GM18505 (cell line): ENCODE measurements around the gene DOK5.
"Not testable (repeated sequence)": the region's sequence is repeated elsewhere in the genome, so short reads cannot be mapped to it uniquely, and the experiment has no call there.

Experiments used
- ATAC-seq: cut with Tn5 transposase; IDR thresholded peaks from one replicate; pipeline ENCODE4 v1.9.1; 2021; ENCODE audit not compliant: unreplicated experiment
- POLR2A ChIP-seq: IDR thresholded peaks from 4 replicates; pipeline ENCODE4 v1.6.1; 2011; ENCODE audit warnings: borderline replicate concordance; ENCODE audit not compliant: insufficient read depth, insufficient read length; ENCODE audit errors: extremely low read depth

Gene DOK5

GRCh38 chr20:54475334-54476168, at the start of gene DOK5:
Gene DOK5 (plus strand): TSS chr20:54475593. CDS start chr20:54475947, 354 bp downstream.
- ATAC-seq, result no peak

GRCh38 chr20:54429364-54429763, 46.0 kb upstream of the DOK5 start:
- ATAC-seq, result no peak
- no peak for TF ChIP-seq POLR2A

More at GRCh38 chr20:54475334-54476168, at the start of gene DOK5:
- no peak for TF ChIP-seq POLR2A

GRCh38 chr20:54431156-54431944, 44.0 kb upstream of the DOK5 start:
- TF ChIP-seq POLR2A, result no peak
- no peak for ATAC-seq

GRCh38 chr20:54432966-54433365, 42.4 kb upstream of the DOK5 start:
- no peak for TF ChIP-seq POLR2A
- no peak for ATAC-seq

GRCh38 chr20:54433636-54434035, 41.8 kb upstream of the DOK5 start:
- TF ChIP-seq POLR2A, result no peak
- ATAC-seq, result no peak

- ATAC-seq, result no peak
- TF ChIP-seq POLR2A, result no peak
Measured at GRCh38 chr20:54434196-54434595, 41.2 kb upstream of the DOK5 start.

- no peak for TF ChIP-seq POLR2A
- ATAC-seq, result no peak
Measured at GRCh38 chr20:54435015-54435414, 40.4 kb upstream of the DOK5 start.

- ATAC-seq, result not testable (repeated sequence)
Measured at GRCh38 chr20:54436410-54436809, 39.0 kb upstream of the DOK5 start.

- TF ChIP-seq POLR2A, result no peak
- no peak for ATAC-seq
Measured at GRCh38 chr20:54438166-54438565, 37.2 kb upstream of the DOK5 start.

GRCh38 chr20:54450207-54450606, 25.2 kb upstream of the DOK5 start:
- TF ChIP-seq POLR2A, result no peak
- ATAC-seq, result no peak

GRCh38 chr20:54451171-54451570, 24.2 kb upstream of the DOK5 start:
- TF ChIP-seq POLR2A, result no peak
- no peak for ATAC-seq

GRCh38 chr20:54452277-54452676, 23.1 kb upstream of the DOK5 start:
- TF ChIP-seq POLR2A, result no peak
- no peak for ATAC-seq

- no peak for TF ChIP-seq POLR2A
- ATAC-seq, result no peak
Measured at GRCh38 chr20:54454982-54455381, 20.4 kb upstream of the DOK5 start.

- no peak for TF ChIP-seq POLR2A
- no peak for ATAC-seq
Measured at GRCh38 chr20:54456423-54456822, 19.0 kb upstream of the DOK5 start.

GRCh38 chr20:54456961-54457360, 18.4 kb upstream of the DOK5 start:
- TF ChIP-seq POLR2A, result no peak
- ATAC-seq, result no peak

GRCh38 chr20:54458219-54458618, 17.2 kb upstream of the DOK5 start:
- TF ChIP-seq POLR2A, result no peak
- no peak for ATAC-seq
